GM21576 (cell line): Measurements from ENCODE around the gene DSCAML1.

ENCODE experiments used
- ATAC-seq: cut with Tn5 transposase; IDR thresholded peaks from one replicate; pipeline ENCODE4 v1.9.1; 2021; ENCODE audit warnings: mild to moderate bottlenecking, moderate library complexity; ENCODE audit not compliant: unreplicated experiment

The DSCAML1 gene

GRCh38 chr11:117831661-117832415 is 34.8 kb upstream of the DSCAML1 start:
- ATAC-seq = no peak

GRCh38 chr11:117830674-117831351 is 33.8 kb upstream of the DSCAML1 start:
- no peak for ATAC-seq

- no peak for ATAC-seq
Measured at GRCh38 chr11:117830072-117830471, 33.1 kb upstream of the DSCAML1 start.

- no peak for ATAC-seq
Measured at GRCh38 chr11:117829369-117829725, 32.3 kb upstream of the DSCAML1 start.

- no peak for ATAC-seq
Measured at GRCh38 chr11:117828611-117829368, 31.8 kb upstream of the DSCAML1 start.

- ATAC-seq = no peak
Measured at GRCh38 chr11:117827521-117828511, 30.8 kb upstream of the DSCAML1 start.

GRCh38 chr11:117826832-117827231 is 29.8 kb upstream of the DSCAML1 start:
- ATAC-seq = no peak

- ATAC-seq = no peak
Measured at GRCh38 chr11:117826190-117826570, 29.2 kb upstream of the DSCAML1 start.

- no peak for ATAC-seq
Measured at GRCh38 chr11:117825538-117826189, 28.6 kb upstream of the DSCAML1 start.

GRCh38 chr11:117824571-117825537 is 27.8 kb upstream of the DSCAML1 start, which contains the start of gene FXYD2:
Gene FXYD2 (minus strand): TSS chr11:117824744. CDS start chr11:117824678, 66 bp downstream.
- ATAC-seq = no peak

- ATAC-seq = no peak
Measured at GRCh38 chr11:117823946-117824420, 27.0 kb upstream of the DSCAML1 start.

- ATAC-seq = no peak
Measured at GRCh38 chr11:117823294-117823945, 26.4 kb upstream of the DSCAML1 start.

- no peak for ATAC-seq
Measured at GRCh38 chr11:117822074-117823033, 25.3 kb upstream of the DSCAML1 start.

- no peak for ATAC-seq
Measured at GRCh38 chr11:117821431-117821830, 24.4 kb upstream of the DSCAML1 start.

- ATAC-seq = no peak
Measured at GRCh38 chr11:117820516-117820915, 23.5 kb upstream of the DSCAML1 start.

GRCh38 chr11:117820071-117820470 is 23.1 kb upstream of the DSCAML1 start:
- no peak for ATAC-seq
